ENCODE data around the gene LY6G6F. TPM values are rescaled to one million over a fixed set of nuclear protein-coding genes. Genes with fewer than 3 reads are reported as not detected.

The LY6G6F gene
- total RNA-seq, 1 experiment from 2014 or later, result not detected

DNA sequence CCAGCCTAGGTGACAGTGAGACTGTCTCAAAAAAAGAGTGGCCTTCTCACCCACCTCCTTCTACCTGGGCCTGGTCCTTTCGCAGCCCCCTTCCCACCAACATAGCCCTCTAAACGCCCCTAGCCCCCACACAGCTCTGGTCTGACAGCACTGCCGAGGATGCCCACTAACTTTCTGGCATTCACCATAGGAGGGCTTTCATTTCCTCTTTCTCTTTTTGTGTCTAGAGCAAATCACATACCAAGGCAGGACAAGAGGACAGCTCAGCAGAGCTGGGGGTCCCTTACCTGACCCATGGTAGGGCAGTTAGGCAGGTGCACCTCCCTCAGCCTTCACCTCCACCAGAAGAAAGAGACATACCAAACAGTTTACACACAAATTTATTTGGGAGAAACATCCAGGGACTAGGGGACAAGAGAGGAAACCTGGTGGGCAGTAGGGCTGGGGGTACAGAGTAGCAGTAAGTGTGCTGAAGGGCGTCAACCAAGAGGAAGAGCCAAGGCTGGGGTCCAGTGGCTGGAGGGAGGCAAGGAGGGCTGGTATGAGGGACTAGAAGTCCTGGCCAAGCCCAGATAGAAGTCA, 30.3 kb upstream of the LY6G6F start:
- DNase-seq (ENCODE audit: low read depth), result no peak

DNA sequence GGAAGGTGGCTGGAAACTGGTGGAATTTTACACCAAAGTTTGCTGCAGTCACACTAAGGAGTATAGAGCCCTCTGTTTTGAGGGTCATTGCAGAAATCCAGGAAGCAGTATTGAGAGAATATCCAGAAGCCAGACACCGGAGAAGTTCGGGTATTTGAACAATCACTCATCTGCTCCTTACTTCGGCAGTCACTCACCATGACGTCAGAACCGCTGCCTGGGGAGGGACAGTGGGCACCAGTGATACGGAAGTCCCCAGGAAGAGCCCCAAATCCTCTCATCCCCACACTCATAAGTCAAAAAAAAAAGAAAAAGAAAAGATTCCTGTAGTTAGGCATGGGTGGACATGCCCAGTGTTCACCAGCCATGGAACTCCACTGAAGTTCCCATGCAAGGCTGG, 29.8 kb upstream of the LY6G6F start:
- no peak for DNase-seq (ENCODE audit: low read depth)

DNA sequence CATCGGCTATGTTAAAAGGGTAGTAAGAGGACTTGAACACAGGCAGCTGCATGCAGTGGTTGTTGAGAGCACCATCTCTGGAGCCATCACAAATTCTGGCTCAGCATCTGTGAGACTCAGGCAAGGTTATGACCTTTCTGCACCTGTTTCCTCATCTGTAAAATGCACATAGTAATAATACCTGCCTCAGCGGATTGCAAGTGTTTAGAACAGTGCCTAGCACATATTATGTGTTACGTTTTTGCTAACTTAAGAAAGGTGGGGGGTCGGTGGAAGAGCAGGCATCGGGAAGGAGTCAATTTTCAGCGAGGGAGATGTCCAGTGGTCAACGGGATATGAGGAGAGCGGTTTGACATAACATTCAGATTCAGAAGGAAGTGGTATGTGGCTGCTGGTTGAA, 28.7 kb upstream of the LY6G6F start:
- no peak for DNase-seq (ENCODE audit: low read depth)

- peak; percentile 84 for DNase-seq (ENCODE audit: low read depth)
Observed at GRCh38 chr6:31680226-31681134, 26.2 kb upstream of the LY6G6F start, which contains the start of gene LY6G5C. LY6G5C (minus strand) TSS chr6:31681067; CDS start chr6:31680373, 694 bp downstream.

- DNase-seq (ENCODE audit: low read depth), result peak; percentile 53
Observed at GRCh38 chr6:31681135-31681671, 25.5 kb upstream of the LY6G6F start.

GRCh38 chr6:31683591-31683990, 23.1 kb upstream of the LY6G6F start:
- no peak for DNase-seq (ENCODE audit: low read depth)

DNA sequence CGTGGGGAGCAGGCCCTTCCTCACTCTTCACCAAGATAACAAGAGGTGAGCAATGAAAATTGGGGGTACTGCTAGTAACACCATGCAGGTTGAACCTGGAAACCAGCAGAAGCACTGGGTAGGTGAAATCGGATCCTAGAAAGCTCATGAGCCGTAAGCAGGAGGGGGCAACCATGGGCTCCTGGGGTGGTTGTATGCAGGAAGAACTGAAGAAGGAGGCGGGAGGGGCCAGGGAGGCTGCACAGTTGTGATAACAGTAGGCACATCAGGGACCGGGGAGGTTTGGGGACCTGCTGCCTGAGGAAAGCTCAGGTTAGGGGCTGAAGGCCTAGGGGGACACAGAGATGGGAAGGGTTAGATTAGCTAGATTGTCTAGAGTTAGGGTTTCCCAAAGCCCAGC, 20.2 kb upstream of the LY6G6F start:
- no peak for DNase-seq (ENCODE audit: low read depth)

GRCh38 chr6:31687321-31687720, 19.3 kb upstream of the LY6G6F start:
- DNase-seq (ENCODE audit: low read depth), result no peak

- no peak for DNase-seq (ENCODE audit: low read depth)
Observed at GRCh38 chr6:31687860-31688693, 18.6 kb upstream of the LY6G6F start.

GRCh38 chr6:31689249-31690110, 17.2 kb upstream of the LY6G6F start:
- DNase-seq (ENCODE audit: low read depth), result no peak

GRCh38 chr6:31690231-31691077, 16.2 kb upstream of the LY6G6F start:
- no peak for DNase-seq (ENCODE audit: low read depth)

DNA sequence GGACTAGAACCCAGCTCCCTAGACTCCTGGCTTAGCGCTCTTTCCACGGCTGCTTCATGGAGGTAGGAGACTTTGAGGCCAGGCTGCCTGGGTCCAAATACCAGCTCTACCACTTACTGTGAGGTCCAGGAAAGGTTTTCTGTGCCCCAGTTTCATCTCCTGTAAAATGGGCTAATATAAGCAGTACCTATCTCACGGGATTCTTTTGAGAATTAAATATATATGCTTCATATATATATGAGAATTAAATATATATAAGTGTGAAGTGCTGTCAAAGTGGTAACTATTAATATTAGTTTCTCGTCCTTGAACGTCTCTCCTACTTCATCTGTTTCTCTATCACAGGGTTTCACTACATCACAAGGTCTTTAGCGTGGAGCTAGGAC, 15.6 kb upstream of the LY6G6F start:
- DNase-seq (ENCODE audit: low read depth), result no peak

DNA sequence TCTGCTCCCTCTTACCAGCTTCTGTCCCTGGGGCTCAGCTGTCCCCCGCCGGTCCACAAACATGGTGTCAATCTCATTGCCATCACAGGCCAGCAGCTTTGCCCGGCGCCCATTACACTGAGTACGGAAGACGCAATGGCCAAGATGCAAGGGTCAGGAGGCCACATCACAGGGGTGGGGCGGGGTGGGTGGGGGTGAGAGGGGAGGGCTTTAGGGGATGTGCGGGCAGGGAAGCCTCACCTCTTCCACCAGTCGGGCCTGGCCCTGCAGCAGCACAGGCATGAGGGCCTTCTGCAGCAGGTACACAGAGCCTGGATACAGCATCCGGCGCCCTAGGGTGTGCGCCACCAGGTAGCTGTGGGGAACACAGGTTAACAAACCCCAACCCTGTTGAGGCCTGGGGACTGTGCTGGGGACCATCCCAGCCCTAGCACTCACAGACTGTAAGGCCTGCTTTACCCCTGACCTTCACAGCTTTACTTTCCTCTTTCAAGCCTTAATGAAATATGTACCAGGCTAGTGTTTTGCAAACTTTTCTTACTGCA, 15.0 kb upstream of the LY6G6F start:
- DNase-seq (ENCODE audit: low read depth), result no peak

- DNase-seq (ENCODE audit: low read depth), result no peak
Observed at GRCh38 chr6:31692353-31692752, 14.3 kb upstream of the LY6G6F start.

DNA sequence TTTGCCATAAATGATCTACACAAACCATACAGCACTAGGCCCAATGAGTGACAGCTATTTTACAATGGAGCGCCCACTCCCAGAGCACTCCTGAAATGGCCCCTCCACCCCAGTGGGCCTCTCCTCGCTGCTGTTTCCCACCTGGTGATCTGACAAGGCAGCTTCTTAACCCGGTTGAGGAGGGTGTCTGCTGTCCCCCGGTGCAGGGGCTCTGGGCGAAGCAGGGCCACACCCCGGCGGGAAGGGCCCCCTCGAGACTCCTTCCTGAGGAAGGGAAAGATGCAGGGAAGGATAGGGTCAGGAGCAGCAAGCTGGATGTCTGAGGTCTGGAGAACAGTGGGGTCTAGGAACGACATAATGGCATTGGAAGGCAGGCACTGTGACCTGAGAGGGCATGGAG, 13.8 kb upstream of the LY6G6F start:
- no peak for DNase-seq (ENCODE audit: low read depth)

DNA sequence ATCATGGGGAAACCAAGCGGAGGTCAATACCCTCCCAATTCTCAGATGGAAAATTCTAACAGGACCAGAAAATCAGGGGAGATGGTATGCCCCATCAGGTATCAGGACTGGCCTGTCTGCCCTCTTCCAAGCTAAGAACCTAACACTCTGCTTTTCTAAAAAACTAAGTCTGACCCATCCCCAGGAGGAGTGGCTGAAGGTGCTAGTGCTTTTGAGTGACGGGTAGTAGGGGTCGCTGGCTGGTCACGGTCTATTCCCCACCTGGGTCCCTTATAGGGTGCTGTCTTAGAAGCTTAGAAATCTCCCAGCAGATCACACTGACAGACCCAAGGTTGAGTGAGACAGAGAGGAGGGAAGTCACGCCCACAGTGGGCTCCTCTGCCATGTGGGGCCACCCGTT, 13.1 kb upstream of the LY6G6F start:
- no peak for DNase-seq (ENCODE audit: low read depth)

- no peak for DNase-seq (ENCODE audit: low read depth)
Observed at GRCh38 chr6:31697555-31697954, 9.1 kb upstream of the LY6G6F start.

GRCh38 chr6:31700740-31701401, 5.8 kb upstream of the LY6G6F start:
- DNase-seq (ENCODE audit: low read depth), result no peak

- peak; percentile 33 for DNase-seq (ENCODE audit: low read depth)
Observed at GRCh38 chr6:31701666-31702404, 4.8 kb upstream of the LY6G6F start.
